ENCODE data around the gene NPTXR. TPM values are rescaled to one million over a fixed set of nuclear protein-coding genes. Genes with fewer than 3 reads are reported as not detected.
A peak's percentile ranks its signal among the peaks of the same experiment; 100 is the strongest.

The NPTXR gene
- total RNA-seq, 1 donor from 2014 or later, result 4.8 TPM

GRCh38 chr22:38871360-38872171 is 27.7 kb upstream of the NPTXR start:
- Mint-ChIP-seq H3K27ac (ENCODE audit: unreplicated experiment) (peak overlapping the region; percentile 87), H3K9me3 (ENCODE audit: unreplicated experiment) (no peaks in the 10 kb centered on the region), H3K4me1 (ENCODE audit: unreplicated experiment) (peaks cover 23% of the 10 kb centered on the region), H3K36me3 (ENCODE audit: unreplicated experiment) (peaks cover 5% of the 10 kb centered on the region), H3K4me3 (ENCODE audit: unreplicated experiment) (peak overlapping the region; percentile 86), H3K27me3 (ENCODE audit: unreplicated experiment) (peaks cover 21% of the 10 kb centered on the region)
- TF ChIP-seq CTCF (IDR thresholded peaks at IDR 0.05), result no peak
- peak; percentile 80 for DNase-seq (ENCODE audit: extremely low spot score, unreplicated experiment)

- no peak for DNase-seq (ENCODE audit: extremely low spot score, unreplicated experiment)
- H3K9me3 Mint-ChIP-seq (ENCODE audit: unreplicated experiment), result no peaks in the 10 kb centered on the region
- H3K36me3 Mint-ChIP-seq (ENCODE audit: unreplicated experiment), result peaks cover 5% of the 10 kb centered on the region
- peak overlapping the region; percentile 87 for H3K27ac Mint-ChIP-seq (ENCODE audit: unreplicated experiment)
- TF ChIP-seq CTCF (IDR thresholded peaks at IDR 0.05), result no peak
- peak overlapping the region; percentile 86 for H3K4me3 Mint-ChIP-seq (ENCODE audit: unreplicated experiment)
- peaks cover 16% of the 10 kb centered on the region for H3K27me3 Mint-ChIP-seq (ENCODE audit: unreplicated experiment)
- peaks cover 23% of the 10 kb centered on the region for H3K4me1 Mint-ChIP-seq (ENCODE audit: unreplicated experiment)
These were observed 27.0 kb upstream of the NPTXR start for GRCh38 chr22:38870791-38871359.

GRCh38 chr22:38870312-38870741 is 26.5 kb upstream of the NPTXR start:
- H3K27ac Mint-ChIP-seq (ENCODE audit: unreplicated experiment), result peak overlapping the region; percentile 87
- peak; percentile 93 for DNase-seq (ENCODE audit: extremely low spot score, unreplicated experiment)
- H3K36me3 Mint-ChIP-seq (ENCODE audit: unreplicated experiment), result peaks cover 7% of the 10 kb centered on the region
- TF ChIP-seq CTCF (IDR thresholded peaks at IDR 0.05), result peak; percentile 97
- H3K4me1 Mint-ChIP-seq (ENCODE audit: unreplicated experiment), result peaks cover 23% of the 10 kb centered on the region
- H3K9me3 Mint-ChIP-seq (ENCODE audit: unreplicated experiment), result no peaks in the 10 kb centered on the region
- peaks cover 14% of the 10 kb centered on the region for H3K27me3 Mint-ChIP-seq (ENCODE audit: unreplicated experiment)
- peak overlapping the region; percentile 86 for H3K4me3 Mint-ChIP-seq (ENCODE audit: unreplicated experiment)

DNA sequence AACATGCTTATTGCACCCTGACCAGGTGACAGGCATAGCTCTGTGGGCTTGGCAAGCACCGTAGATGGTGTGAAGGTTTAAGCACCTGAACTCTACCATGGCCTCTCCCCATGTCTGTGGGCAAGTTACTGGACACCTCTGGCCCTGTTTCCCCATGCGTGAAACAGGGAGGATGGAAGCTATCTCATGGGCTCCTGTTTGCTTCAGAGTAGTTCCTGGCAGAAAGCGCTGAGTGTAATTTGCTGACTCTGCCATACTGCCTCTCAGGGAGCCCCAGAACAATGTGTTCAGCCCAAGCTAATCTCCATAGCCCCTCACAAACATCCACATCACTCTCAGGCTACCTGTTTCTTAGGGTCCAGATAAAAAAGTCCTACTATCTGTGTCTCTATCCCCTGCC is 25.8 kb upstream of the NPTXR start:
- peak overlapping the region; percentile 87 for H3K27ac Mint-ChIP-seq (ENCODE audit: unreplicated experiment)
- no peak overlapping the region for H3K4me3 Mint-ChIP-seq (ENCODE audit: unreplicated experiment)
- H3K4me1 Mint-ChIP-seq (ENCODE audit: unreplicated experiment), result peaks cover 23% of the 10 kb centered on the region
- no peak for DNase-seq (ENCODE audit: extremely low spot score, unreplicated experiment)
- no peak for TF ChIP-seq CTCF (IDR thresholded peaks at IDR 0.05)
- H3K36me3 Mint-ChIP-seq (ENCODE audit: unreplicated experiment), result peaks cover 7% of the 10 kb centered on the region
- no peaks in the 10 kb centered on the region for H3K9me3 Mint-ChIP-seq (ENCODE audit: unreplicated experiment)
- H3K27me3 Mint-ChIP-seq (ENCODE audit: unreplicated experiment), result peaks cover 8% of the 10 kb centered on the region

GRCh38 chr22:38868886-38869381 is 25.1 kb upstream of the NPTXR start:
- no peak overlapping the region for H3K27ac Mint-ChIP-seq (ENCODE audit: unreplicated experiment)
- no peak overlapping the region for H3K4me3 Mint-ChIP-seq (ENCODE audit: unreplicated experiment)
- peak; percentile 95 for DNase-seq (ENCODE audit: extremely low spot score, unreplicated experiment)

More at GRCh38 chr22:38868886-38869381, 25.1 kb upstream of the NPTXR start:
- Mint-ChIP-seq H3K4me1 (ENCODE audit: unreplicated experiment) (peaks cover 25% of the 10 kb centered on the region), H3K9me3 (ENCODE audit: unreplicated experiment) (no peaks in the 10 kb centered on the region), H3K36me3 (ENCODE audit: unreplicated experiment) (peaks cover 10% of the 10 kb centered on the region), H3K27me3 (ENCODE audit: unreplicated experiment) (peaks cover 6% of the 10 kb centered on the region)
- peak; percentile 93 for TF ChIP-seq CTCF (IDR thresholded peaks at IDR 0.05)

Data from osteocyte (in vitro differentiated cells).